T-helper 2 cell treated with Interferon-gamma antibody and Interleukin-4, amounts not matched to agents 5 μg/mL and 100 μg/mL, for 36 hours (primary cell): Measurements from ENCODE around the gene ST6GALNAC2.

Experiments
- DNase-seq: peaks from one replicate; pipeline ENCODE4 v3.0.0; 2021; ENCODE audit warnings: low spot score
- H3K27ac Mint-ChIP-seq: one replicate; pipeline ENCODE4 v1.8.0; 2021; ENCODE audit warnings: mild to moderate bottlenecking, mixed read lengths
- H3K27me3 Mint-ChIP-seq: one replicate; pipeline ENCODE4 v1.8.0; 2021; ENCODE audit warnings: low read depth, mixed read lengths
- H3K36me3 Mint-ChIP-seq: one replicate; pipeline ENCODE4 v1.8.0; 2021; ENCODE audit warnings: low read depth, mixed read lengths
- H3K4me1 Mint-ChIP-seq: one replicate; pipeline ENCODE4 v1.8.0; 2021; ENCODE audit warnings: low read depth, mixed read lengths
- H3K4me3 Mint-ChIP-seq: one replicate; pipeline ENCODE4 v1.8.0; 2022; ENCODE audit warnings: mild to moderate bottlenecking, moderate library complexity, mixed read lengths
- H3K9me3 Mint-ChIP-seq: one replicate; pipeline ENCODE4 v1.8.0; 2021; ENCODE audit warnings: mixed read lengths

ST6GALNAC2 gene

DNA sequence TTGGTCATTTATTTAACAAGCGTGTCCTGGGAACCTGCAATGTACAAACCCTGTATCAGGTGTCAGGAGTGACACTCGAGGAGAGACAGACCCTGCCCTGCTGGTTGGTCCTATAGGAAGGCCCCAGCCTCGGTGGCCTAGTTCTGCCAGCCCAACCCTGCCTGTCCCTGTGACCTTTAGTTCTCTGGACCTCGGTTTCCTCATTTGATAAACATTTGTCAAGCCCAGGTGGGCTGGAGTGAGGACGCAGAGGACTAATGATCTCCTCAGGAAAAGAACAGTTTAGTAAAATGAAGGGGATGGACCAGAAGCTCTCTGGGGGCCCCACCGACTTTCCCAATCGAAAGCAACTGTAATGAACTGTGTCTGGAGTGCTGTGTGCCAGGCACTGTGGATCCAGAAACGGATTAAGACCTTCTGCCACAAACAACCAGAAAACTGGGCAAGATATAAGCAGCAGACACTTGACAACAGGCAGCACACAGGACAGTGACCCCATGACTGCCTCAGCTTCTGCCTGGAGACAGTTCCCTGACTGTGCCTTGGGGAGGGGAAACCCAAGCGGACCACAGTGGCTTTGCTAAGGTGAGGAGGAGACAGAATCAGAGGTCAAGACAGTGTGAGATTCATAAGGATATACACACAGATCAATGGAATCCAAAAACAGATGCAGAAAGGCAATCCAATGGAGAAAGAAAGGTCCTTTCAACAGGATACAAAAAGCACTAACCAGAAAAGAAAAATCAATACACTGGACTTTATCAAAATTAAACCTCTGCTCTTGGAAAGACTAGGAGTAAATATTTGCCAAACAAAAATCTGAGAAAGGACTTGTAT lies 37.1 kb downstream of the ST6GALNAC2 start:
- Mint-ChIP-seq H3K36me3 (no peaks in the 10 kb centered on the region), H3K4me3 (no peak overlapping the region), H3K27ac (no peak overlapping the region), H3K9me3 (no peaks in the 10 kb centered on the region), H3K4me1 (no peaks in the 10 kb centered on the region), H3K27me3 (peaks cover 6% of the 10 kb centered on the region)
- no peak for DNase-seq

DNA sequence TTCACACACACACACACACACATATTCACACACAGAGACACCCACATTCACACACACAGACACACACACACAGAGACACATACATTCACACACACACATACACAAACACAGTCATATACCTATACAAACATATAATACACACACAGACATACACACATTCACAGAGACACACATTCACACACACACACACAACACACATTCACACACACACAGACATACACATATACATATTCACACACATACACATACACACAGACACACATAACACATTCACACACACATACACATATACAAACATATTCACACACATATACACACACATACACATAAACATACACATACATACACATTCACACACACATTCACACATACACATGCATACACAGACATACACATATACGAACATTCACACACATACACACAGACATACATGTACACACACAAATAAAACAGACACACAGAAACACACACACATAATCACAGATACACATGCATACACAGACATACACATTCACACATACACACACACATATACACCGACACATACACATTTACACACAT lies 37.9 kb downstream of the ST6GALNAC2 start:
- Mint-ChIP-seq H3K4me1 (no peaks in the 10 kb centered on the region), H3K4me3 (no peak overlapping the region), H3K9me3 (no peaks in the 10 kb centered on the region), H3K27ac (no peak overlapping the region), H3K36me3 (no peaks in the 10 kb centered on the region), H3K27me3 (peaks cover 8% of the 10 kb centered on the region)
- DNase-seq: no peak

DNA sequence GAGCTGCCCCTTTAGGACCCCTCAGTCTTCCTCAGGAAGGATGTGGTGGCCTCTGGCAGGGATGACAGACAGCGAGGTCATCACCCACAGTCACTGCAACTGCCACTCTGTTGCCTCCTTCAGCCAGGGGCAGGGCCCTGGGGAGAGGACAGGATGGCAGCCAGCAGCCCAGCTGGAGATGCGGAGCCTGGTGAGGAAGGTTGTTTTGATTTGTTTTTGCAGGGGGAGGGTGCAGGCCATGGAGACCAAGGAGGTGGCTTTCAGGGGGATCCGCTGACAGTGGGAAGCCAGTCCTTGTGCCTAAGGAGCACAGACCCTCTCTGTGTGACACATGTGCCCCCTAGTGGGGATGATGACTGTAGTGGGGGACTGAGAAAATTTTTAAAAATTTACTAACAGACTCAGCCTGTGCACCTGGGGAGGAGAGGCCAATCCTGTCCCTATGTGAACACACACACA lies 38.4 kb downstream of the ST6GALNAC2 start:
- no peaks in the 10 kb centered on the region for H3K4me1 Mint-ChIP-seq
- DNase-seq: peak; percentile 28
- peaks cover 13% of the 10 kb centered on the region for H3K27me3 Mint-ChIP-seq
- H3K27ac Mint-ChIP-seq: no peak overlapping the region
- H3K9me3 Mint-ChIP-seq: no peaks in the 10 kb centered on the region
- no peak overlapping the region for H3K4me3 Mint-ChIP-seq
- H3K36me3 Mint-ChIP-seq: no peaks in the 10 kb centered on the region

DNA sequence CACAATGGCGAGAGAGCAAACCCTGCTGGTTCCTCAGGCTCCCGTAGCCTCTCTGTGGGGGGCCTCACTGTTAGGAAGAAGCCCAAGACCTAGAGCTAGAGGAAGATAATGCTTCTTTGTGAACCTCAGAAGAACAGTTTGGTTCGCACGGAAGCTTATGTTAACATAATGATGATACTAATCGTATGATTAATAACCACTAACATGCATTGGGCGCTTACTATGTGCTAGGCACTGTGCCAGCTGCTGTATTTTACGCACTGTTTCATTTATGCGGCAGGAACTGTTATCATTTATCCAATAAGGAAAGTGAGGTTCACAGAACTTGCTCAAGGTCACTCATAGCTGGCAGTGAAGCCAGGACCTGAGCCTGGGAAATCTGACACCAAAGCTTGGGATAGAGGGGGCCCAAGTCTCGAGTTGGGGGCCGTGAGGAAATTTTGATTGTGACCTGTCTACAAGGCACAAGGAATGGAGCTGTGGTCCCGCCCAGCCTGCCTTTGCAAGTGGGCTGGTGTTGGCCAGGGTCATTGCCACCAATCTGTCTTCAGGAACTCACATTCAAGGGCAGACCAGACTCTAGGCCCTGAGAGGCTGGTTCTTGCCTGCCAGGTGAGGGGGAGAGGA lies 39.0 kb downstream of the ST6GALNAC2 start:
- Mint-ChIP-seq H3K27me3 (peaks cover 19% of the 10 kb centered on the region), H3K36me3 (no peaks in the 10 kb centered on the region), H3K4me3 (no peak overlapping the region), H3K27ac (peak overlapping the region; percentile 7), H3K9me3 (no peaks in the 10 kb centered on the region), H3K4me1 (no peaks in the 10 kb centered on the region)
- DNase-seq: no peak

DNA sequence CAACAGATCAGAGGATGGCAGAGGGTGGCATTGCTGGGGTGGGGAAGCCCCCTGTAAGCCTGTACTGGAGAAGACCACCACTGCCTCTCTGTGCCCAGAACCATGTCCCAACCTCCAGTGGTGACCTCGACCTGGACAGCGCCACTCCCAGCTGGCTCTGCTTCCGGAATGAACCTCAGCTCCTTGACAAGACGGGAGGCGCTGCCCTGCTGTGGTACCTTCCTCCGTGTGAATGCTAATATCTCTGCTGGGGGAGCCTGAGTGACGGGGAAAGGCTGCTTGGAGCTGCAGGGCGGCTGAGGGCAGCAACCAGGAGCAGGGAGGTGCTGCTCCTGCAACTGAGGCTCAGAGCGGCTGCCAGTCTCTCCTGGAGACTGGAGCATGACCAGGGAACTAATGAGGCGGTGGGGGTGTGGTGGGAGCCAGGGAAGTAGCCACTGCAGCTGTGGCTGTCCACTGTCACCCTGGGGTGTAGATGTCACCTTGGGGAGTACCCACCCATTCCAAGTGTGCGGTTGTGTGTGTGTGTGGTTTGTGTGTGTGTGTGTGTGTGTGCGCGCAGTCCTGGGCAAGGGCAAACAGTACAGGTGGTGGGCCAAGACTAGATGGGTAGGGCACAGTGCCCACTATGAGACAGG lies 39.6 kb downstream of the ST6GALNAC2 start:
- Mint-ChIP-seq H3K27me3 (peaks cover 23% of the 10 kb centered on the region), H3K27ac (no peak overlapping the region), H3K9me3 (no peaks in the 10 kb centered on the region), H3K4me3 (no peak overlapping the region), H3K4me1 (no peaks in the 10 kb centered on the region), H3K36me3 (no peaks in the 10 kb centered on the region)
- no peak for DNase-seq

DNA sequence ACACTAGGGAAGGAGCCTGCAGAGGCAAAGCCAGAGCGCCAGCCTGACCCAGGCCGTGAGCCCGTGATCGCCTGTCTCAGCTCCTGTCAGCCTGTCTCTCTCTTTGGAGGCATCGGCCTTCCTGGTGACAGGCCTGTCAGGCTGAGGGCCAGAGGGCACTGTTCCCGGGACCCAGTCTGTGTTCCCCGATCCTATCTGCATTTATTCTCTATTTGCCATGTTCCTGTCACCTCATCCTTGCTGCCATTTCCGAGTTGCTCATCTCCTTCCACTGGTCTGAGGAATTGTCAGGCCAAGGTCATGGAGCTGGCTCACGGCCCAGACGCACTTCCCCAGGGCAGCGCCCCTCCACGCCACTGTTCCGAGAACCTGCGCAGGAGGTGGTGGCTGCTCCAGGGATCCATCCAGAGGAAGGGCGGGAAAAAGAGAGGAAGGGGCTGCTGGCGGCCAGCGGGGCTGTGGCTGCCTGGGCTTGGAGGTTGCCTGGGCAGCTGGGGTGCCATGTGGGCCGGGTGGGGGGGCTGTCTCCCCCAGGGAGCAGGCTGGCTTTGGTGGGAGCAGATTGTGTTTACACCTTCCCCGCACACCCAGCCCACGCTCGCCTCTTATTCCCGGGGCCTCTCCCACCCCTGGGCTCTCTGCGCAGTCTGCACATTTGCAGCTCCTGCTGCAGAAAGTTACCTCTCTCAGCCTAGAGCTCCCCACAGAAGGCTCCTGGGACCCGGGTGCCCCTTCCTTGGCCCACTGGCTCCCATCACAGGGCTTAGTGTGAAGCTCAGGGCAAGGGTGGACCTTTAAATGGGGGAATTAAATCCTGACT lies 40.9 kb downstream of the ST6GALNAC2 start:
- Mint-ChIP-seq H3K4me3 (no peak overlapping the region), H3K4me1 (no peaks in the 10 kb centered on the region), H3K9me3 (no peaks in the 10 kb centered on the region), H3K27me3 (peaks cover 32% of the 10 kb centered on the region), H3K27ac (no peak overlapping the region), H3K36me3 (no peaks in the 10 kb centered on the region)
- DNase-seq: no peak

DNA sequence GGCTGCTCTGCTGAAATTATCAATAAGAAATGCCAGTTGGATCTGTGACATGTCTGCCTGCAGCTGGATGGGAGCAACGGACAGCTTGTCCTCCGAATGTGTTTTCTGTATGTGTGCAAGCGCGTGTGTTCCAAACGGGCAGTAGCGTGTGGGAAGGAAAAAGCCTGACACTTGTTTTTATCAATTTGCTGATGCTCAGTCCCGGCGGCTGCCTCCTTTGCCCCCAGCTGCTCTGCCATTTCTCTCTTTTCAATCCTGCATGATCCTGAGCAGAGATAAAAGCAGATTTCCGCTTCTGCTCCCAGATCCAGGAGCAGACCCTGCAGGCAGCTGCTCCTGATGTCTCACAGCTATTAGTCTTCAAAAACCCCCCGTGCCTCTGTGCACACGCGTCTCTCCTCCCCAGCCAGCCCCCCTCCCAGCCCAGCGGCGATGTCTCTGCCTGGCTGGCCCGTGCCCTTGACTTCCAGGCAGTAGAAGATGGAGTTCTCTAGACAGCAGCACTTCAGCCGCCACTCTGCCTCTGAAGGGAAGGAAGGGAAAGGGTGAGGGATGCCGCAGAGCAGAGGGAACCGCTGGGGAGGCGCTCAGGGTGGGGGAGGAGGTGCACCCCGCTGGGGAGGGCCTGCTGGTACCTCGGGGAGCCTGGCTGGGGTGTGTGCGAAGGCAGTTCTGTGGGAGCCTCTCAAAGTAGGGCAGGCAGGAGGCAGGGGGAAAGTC lies 41.7 kb downstream of the ST6GALNAC2 start:
- H3K36me3 Mint-ChIP-seq: no peaks in the 10 kb centered on the region
- no peaks in the 10 kb centered on the region for H3K4me1 Mint-ChIP-seq
- DNase-seq: no peak
- H3K4me3 Mint-ChIP-seq: no peak overlapping the region
- no peak overlapping the region for H3K27ac Mint-ChIP-seq
- H3K27me3 Mint-ChIP-seq: peaks cover 40% of the 10 kb centered on the region
- H3K9me3 Mint-ChIP-seq: no peaks in the 10 kb centered on the region

DNA sequence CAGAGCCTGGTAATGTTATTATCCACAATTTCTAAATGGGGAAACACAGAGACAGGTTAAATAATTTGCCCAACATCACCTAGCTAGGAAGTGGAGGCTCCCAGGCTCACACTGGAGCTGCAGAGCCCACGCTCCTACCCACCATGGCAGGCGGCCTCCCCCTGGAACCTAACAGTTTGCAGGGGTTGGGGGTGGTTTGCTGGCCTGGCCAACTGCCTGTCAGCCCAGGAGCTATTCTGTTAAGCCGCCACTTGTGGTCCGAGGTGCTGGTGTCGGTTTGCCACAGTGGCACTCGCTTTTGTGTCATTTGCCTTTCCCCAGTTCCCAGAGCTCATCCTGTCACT lies 42.2 kb downstream of the ST6GALNAC2 start:
- Mint-ChIP-seq H3K4me1 (no peaks in the 10 kb centered on the region), H3K36me3 (no peaks in the 10 kb centered on the region), H3K9me3 (no peaks in the 10 kb centered on the region), H3K27ac (no peak overlapping the region), H3K27me3 (peaks cover 45% of the 10 kb centered on the region), H3K4me3 (no peak overlapping the region)
- no peak for DNase-seq

DNA sequence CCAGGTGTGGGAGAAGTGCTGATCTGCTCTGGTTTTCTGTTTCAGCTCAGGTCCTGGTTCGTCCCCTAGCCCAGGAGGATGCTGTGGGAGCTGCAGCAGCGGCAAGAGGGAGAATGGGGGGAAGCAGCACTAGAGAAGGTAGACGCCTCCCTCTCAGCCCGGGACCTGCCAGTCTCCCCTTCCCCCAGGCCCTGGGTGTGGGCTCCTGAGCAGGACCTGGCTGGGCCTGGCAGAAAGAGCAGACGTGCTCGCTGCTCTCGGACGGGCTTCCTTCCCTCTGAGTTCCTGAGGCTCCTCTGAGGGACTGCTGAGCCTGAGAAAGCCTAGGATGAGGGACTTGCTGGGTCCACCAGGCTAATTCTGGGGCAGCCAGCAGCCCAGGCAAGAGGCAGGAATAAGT lies 42.7 kb downstream of the ST6GALNAC2 start:
- no peak for DNase-seq
- Mint-ChIP-seq H3K4me1 (no peaks in the 10 kb centered on the region), H3K4me3 (no peak overlapping the region), H3K9me3 (no peaks in the 10 kb centered on the region), H3K36me3 (no peaks in the 10 kb centered on the region), H3K27me3 (peaks cover 46% of the 10 kb centered on the region), H3K27ac (no peak overlapping the region)

DNA sequence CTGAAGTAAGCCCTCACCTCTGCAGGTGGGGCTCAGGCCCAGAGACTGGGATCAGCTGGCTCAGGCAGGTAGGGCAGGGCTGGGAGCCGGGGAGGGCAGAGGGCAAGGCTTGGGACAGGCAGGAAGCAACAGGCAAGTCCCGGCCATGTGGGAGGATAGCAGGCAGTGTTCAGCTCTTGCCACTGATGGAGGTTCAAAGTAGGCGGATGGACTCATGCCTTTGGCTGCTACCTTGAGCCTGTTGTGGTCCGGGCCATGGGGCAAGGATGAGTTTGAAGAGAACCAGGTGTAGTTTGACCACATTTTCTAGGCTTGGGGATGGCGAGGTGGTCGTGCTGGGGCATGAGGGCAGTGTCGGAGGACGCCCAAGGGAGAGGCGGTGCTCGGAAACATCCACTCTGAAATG lies 43.1 kb downstream of the ST6GALNAC2 start:
- H3K9me3 Mint-ChIP-seq: no peaks in the 10 kb centered on the region
- H3K4me1 Mint-ChIP-seq: no peaks in the 10 kb centered on the region
- DNase-seq: no peak
- no peak overlapping the region for H3K4me3 Mint-ChIP-seq
- no peaks in the 10 kb centered on the region for H3K36me3 Mint-ChIP-seq
- H3K27me3 Mint-ChIP-seq: peaks cover 46% of the 10 kb centered on the region
- H3K27ac Mint-ChIP-seq: no peak overlapping the region

DNA sequence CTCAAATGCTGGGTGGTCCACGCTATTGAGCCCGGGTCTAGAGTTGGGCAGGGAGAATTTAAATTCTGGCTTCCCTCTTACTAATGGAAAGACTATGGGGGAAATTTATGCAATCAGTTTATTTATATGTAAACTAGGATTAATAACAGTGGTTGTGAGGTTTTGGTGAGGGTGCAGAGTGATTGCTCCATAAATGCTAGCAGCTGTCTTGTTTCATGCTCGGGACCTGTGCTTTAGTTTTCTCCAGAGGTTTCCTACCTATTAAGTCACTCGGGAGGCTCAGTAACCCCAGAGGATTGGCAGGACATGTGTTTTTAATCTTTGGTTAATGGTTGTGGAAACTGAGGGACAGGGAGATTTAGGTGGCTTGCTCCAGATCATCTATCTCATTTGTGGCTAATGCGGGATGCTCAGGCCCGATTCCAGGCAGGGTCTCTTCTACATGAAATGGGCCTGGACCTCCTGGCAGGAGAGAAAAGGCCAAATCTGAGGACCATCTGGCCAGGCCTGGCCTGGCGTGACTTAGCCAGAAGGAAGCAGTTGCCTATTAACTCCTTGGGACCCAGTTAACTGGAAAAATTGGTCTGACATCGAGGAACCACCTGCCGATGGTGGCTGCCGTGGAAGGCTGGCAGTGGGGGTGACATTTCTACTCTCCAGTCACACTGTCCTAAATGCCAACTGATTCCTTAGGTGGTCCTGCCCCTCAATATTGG lies 43.8 kb downstream of the ST6GALNAC2 start:
- H3K36me3 Mint-ChIP-seq: no peaks in the 10 kb centered on the region
- H3K9me3 Mint-ChIP-seq: no peaks in the 10 kb centered on the region
- H3K27ac Mint-ChIP-seq: no peak overlapping the region

DNA sequence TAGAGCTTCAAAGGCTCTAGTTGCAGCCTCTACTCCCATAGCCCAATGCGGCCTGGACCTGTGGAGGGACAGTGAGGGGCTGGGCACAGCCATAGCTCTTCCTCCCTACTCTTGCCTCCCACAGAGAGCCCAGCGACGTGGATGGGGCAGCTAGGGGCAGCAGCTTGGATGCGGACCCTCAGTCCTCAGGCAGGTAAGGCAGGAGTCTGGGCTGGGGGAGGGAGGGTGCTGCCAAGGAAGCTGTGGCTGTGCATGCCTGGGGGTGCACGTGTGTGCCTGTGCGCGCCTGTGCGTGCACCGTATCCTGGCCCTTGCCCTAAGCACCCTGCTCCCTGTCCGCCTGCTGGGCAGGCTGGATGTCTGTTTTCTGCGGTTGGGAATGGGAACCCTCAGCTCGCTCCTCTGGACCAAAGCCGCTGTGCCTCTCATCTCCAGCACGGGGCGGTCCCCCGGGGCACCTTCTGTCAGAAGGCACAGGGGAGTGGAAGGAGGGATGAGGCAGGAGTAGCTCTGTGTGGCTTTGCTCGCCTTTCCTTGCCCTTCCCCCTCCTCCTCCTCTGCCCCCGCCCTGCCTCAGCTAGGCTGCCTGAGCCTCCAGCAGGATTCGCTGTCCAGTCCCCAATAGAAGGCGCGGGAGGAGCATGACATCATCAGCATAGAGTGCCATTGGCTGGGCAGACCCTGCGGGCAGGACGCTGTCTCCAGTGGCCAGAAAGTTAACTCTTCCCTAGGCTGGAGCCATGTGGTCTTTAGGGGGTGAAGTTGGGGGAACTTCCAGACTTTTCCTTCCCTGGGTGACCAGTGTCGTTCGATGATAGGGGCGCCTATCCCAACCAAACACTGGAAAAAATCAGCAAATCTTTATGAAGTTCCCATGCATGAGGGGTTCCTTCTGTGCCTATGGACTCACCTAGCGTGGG lies 45.0 kb downstream of the ST6GALNAC2 start:
- Mint-ChIP-seq H3K4me1 (no peaks in the 10 kb centered on the region), H3K27ac (no peak overlapping the region), H3K27me3 (peaks cover 58% of the 10 kb centered on the region), H3K9me3 (no peaks in the 10 kb centered on the region), H3K36me3 (no peaks in the 10 kb centered on the region), H3K4me3 (no peak overlapping the region)
- DNase-seq: peak; percentile 48

More for the DNA sequence above, 43.8 kb downstream of the ST6GALNAC2 start:
- Mint-ChIP-seq H3K4me3 (no peak overlapping the region), H3K4me1 (no peaks in the 10 kb centered on the region), H3K27me3 (peaks cover 47% of the 10 kb centered on the region)
- DNase-seq: no peak
